Stimulated activated CD4-positive, alpha-beta T cell treated with anti-CD3 and anti-CD28 coated beads, Interleukin-12 subunit alpha, Interleukin-12 subunit beta, amount 100 ng/mL, for 48 hours (primary cell): ENCODE data around the gene SLX1A.
"Not testable (repeated sequence)": the region's sequence is repeated elsewhere in the genome, so short reads cannot be mapped to it uniquely, and the experiment has no call there.

Source experiments
- DNase-seq, 3 donors: peaks; one replicate each; pipeline ENCODE4 v3.0.0-alpha.2; 2020; ENCODE audit warnings: low read depth in 2 of 3, low spot score in 1 of 3

Gene SLX1A

DNA sequence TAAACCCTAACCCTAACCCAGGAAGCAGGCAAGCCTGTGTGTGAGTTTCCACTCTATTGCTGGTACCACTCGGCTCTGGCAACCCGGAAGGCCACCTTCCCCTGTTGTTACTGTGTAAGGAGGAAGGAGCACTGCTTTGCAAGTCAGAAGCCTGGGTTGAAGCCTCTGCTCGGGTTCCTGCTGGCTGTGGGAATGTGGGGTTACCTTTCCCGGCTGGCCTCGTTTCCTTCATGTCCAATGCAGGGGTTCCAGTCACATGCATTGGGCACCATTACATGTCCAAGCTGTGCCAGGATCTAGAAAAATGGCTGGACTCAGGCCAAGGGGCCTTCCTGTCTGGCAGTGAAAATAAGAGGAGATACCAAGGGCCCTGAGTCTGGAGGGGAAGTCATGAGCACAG is 23.4 kb downstream of the SLX1A start:
- not testable (repeated sequence) for DNase-seq
